ENCODE measurements around the gene SLC12A7. TPM values are rescaled to one million over a fixed set of nuclear protein-coding genes. Genes with fewer than 3 reads are reported as not detected.

The SLC12A7 gene
- total RNA-seq, 2 donors from 2014 or later, result 27.6 to 138 TPM

DNA sequence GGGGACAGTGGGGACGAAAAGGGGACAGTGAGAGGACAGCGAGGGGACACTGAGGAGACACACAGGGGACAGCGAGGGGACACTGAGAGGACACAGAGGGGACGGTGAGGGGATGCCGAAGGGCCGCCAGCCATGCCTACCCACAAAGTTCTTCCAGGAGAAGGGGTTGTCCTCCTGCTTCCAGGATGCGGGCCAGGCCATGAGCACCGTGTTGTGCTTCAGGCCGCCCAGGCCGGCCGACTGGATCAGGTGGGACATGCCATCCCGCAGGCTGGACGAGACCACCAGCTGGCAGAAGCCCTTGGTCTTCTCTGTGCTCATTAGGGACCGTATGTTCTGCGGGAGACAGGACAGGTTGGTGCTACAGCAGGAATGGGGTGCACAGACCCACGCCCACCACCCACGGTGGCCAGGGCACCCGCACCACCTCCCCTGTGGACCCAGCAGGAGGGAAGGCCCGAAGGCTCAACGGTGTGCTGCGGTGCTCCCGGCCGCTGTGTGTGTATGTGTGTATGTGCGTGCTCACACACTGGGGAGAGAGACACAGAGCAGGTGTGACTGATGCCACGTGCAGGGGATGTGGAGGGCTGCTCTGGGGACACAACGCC lies 46.6 kb downstream of the SLC12A7 start:
- intact Hi-C loops (cut with DNase I), result no loop called here
- no peak for DNase-seq (ENCODE audit: low spot score)
- H3K4me3 ChIP-seq, result no peak overlapping the region
- no peaks in the 10 kb centered on the region for H3K27me3 ChIP-seq (replicated peaks; ENCODE audit: insufficient read depth)
- WGBS, result 89% methylated on average over 26 of the region's 26 CpGs
- H3K36me3 ChIP-seq, result peaks cover 0 to 6% of the 10 kb centered on the region in 2 donors
- no peaks in the 10 kb centered on the region for H3K9me3 ChIP-seq
- no peak overlapping the region for H3K27ac ChIP-seq
- TF ChIP-seq, protein P1, sequence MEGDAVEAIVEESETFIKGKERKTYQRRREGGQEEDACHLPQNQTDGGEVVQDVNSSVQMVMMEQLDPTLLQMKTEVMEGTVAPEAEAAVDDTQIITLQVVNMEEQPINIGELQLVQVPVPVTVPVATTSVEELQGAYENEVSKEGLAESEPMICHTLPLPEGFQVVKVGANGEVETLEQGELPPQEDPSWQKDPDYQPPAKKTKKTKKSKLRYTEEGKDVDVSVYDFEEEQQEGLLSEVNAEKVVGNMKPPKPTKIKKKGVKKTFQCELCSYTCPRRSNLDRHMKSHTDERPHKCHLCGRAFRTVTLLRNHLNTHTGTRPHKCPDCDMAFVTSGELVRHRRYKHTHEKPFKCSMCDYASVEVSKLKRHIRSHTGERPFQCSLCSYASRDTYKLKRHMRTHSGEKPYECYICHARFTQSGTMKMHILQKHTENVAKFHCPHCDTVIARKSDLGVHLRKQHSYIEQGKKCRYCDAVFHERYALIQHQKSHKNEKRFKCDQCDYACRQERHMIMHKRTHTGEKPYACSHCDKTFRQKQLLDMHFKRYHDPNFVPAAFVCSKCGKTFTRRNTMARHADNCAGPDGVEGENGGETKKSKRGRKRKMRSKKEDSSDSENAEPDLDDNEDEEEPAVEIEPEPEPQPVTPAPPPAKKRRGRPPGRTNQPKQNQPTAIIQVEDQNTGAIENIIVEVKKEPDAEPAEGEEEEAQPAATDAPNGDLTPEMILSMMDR (IDR thresholded peaks at IDR 0.05), result no peak
- TF ChIP-seq POLR2A (IDR thresholded peaks at IDR 0.05) (no peak), POLR2AphosphoS5 (IDR thresholded peaks at IDR 0.05) (no peak)
- H3K4me1 ChIP-seq (replicated peaks), result no peaks in the 10 kb centered on the region

DNA sequence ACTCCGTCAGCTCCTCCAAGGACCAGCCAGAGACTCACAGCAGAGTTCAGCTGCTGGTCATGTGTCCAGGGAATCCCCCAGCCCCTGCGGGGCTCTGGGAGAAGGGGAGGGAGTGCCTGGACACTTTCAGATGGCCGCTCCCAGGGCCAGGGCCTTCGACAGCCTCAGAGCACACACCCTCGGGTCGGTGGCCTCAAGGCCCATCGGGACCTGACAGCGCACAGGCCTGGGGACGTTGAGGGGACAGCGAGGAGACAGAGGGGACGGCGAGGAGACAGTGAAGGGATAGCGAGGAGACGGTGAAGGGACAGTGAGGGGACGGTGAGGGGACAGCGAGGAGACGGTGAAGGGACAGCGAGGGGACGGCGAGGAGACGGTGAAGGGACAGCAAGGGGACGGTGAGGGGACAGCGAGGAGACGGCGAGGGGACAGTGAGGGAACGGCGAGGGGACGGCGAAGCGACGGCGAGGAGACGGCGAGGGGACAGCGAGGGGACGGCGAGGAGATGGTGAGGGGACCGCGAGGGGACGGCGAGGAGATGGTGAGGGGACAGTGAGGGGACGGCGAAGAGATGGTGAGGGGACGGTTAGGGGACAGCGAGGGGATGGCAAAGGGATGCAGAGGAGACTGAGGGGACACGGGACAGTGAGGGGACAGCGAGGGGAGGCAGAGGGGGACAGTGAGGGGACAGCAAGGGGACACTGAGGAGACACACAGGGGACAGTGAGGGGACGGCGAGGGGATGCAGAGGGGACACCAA lies 47.3 kb downstream of the SLC12A7 start:
- Histone ChIP-seq H3K27me3 (replicated peaks; ENCODE audit: insufficient read depth) (no peaks in the 10 kb centered on the region), H3K4me1 (replicated peaks) (no peaks in the 10 kb centered on the region), H3K36me3 (peaks cover 0 to 6% of the 10 kb centered on the region in 2 donors), H3K9me3 (no peaks in the 10 kb centered on the region), H3K4me3 (no peak overlapping the region), H3K27ac (no peak overlapping the region)
- intact Hi-C loops (cut with DNase I), result no loop called here
- no peak for DNase-seq (ENCODE audit: low spot score)
- TF ChIP-seq POLR2AphosphoS5 (IDR thresholded peaks at IDR 0.05) (no peak), POLR2A (IDR thresholded peaks at IDR 0.05) (no peak)
- TF ChIP-seq, protein P1 (IDR thresholded peaks at IDR 0.05), result no peak
- WGBS, result 87% methylated on average over 49 of the region's 49 CpGs

DNA sequence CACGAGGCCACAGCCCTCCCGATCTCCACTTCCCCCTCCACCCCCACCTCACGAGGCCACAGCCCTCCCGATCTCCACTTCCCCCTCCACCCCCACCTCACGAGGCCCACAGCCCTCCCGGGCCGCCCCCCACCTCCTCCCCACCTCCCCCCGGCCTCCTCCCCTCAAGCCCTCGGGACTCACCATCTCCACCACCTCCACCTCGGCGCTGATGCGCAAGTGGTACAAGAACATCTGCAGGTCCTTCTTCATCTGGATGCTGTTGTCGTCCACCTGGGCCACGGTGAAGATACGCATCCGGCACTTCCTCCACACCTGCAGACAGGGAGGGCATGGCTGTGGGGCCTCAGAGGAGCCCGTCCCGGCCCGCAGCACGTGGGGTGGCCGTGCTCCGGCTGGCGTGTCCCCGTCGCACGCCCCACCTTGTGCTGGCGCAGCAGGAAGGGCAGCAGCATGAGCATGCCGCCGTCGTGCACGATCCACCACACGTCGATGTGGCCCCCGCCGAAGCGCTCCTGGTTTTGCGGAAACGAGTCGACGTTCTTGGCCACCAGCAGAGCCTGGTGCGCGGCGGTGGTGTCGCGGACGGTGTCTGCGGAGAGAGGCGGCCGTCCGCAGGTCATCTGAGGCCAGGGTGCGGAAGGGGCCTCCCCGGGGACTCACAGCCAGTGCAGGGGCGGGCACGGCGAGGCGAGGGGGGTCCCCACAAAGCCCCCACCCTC lies 48.0 kb downstream of the SLC12A7 start:
- WGBS, result 86% methylated on average over 55 of the region's 56 CpGs
- intact Hi-C loops (cut with DNase I), result no loop called here
- TF ChIP-seq POLR2A (IDR thresholded peaks at IDR 0.05), result no peak
- TF ChIP-seq POLR2AphosphoS5 (IDR thresholded peaks at IDR 0.05), result no peak
- TF ChIP-seq, protein P1 (IDR thresholded peaks at IDR 0.05), result no peak
- Histone ChIP-seq H3K36me3 (peaks cover 0 to 5% of the 10 kb centered on the region in 2 donors), H3K4me1 (replicated peaks) (no peaks in the 10 kb centered on the region), H3K27ac (no peak overlapping the region), H3K27me3 (replicated peaks; ENCODE audit: insufficient read depth) (no peaks in the 10 kb centered on the region), H3K4me3 (no peak overlapping the region), H3K9me3 (no peaks in the 10 kb centered on the region)
- no peak for DNase-seq (ENCODE audit: low spot score)

DNA sequence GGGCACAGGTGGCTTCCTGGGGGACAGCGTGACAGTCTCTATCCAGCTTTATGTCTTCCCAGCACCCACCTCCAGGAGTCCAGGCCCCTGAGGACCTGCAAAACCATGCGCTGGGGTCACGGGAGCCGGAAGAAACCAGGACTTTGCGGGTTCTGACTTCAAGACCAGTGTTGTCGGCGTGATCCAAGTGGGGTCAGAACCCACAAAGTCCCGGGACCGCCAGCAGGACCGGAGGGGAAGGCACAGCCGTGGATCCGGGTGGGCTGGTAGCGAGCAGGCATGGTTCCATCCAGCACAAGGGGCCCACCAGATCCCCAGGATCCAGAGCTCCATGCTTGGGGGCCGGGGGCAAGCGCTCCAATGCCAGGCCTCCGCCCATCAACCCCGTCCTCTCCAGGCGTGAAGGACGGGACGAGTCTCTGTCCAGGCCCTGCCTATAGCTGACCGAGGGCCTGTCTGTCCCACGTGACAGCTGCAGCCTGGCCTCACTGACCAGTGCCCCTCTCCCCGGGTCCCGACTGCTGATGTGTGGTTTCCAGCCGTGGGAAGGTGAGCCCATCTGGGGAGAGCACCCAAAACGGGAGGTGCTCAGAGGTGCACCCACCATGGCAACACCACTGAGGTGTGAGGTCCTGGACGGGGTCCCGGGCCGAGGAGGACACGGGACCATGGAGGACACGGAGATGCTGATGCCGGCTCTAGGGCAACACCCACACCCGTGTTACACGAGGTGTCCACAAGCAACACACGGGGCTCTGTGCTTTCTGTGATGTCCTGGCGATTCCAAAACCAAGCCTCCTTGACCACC lies 48.9 kb downstream of the SLC12A7 start:
- Histone ChIP-seq H3K27ac (no peak overlapping the region), H3K4me1 (replicated peaks) (no peaks in the 10 kb centered on the region), H3K9me3 (no peaks in the 10 kb centered on the region), H3K27me3 (replicated peaks; ENCODE audit: insufficient read depth) (no peaks in the 10 kb centered on the region), H3K4me3 (no peak overlapping the region), H3K36me3 (peaks cover 0 to 3% of the 10 kb centered on the region in 2 donors)
- intact Hi-C loops (cut with DNase I), result no loop called here
- TF ChIP-seq, protein P1 (IDR thresholded peaks at IDR 0.05), result no peak
- no peak for TF ChIP-seq POLR2A (IDR thresholded peaks at IDR 0.05)
- TF ChIP-seq POLR2AphosphoS5 (IDR thresholded peaks at IDR 0.05), result no peak
- WGBS, result 91% methylated on average over 23 of the region's 36 CpGs
- DNase-seq (ENCODE audit: low spot score), result no peak
